SK-N-SH treated with all-trans-retinoic acid at 6 μM for 48 hours (cell line): ENCODE measurements around the gene GRM4.

Experiments
- ATAC-seq: fragments of 200-7000 bp; cut with Tn5 transposase; 3 replicates; pipeline ENCODE4 v1.9.1; 2020; ENCODE audit warnings: mild to moderate bottlenecking, moderate library complexity
- ARNTL ChIP-seq: fragments of 450-650 bp; formaldehyde crosslinking; IDR thresholded peaks from 2 replicates; pipeline ENCODE4 v1.5.0; 2020; ENCODE audit warnings: low read depth, mild to moderate bottlenecking, moderate library complexity, borderline replicate concordance
- BACH2 ChIP-seq: fragments of 250-450 bp; sonication (Bioruptor Pico); IDR thresholded peaks from 2 replicates; pipeline ENCODE4 v1.9.0; 2021; ENCODE audit warnings: mild to moderate bottlenecking, borderline replicate concordance
- CSDC2 ChIP-seq: fragments of 250-450 bp; sonication (Bioruptor Pico); IDR thresholded peaks from 2 replicates; pipeline ENCODE4 v1.5.0; 2020; ENCODE audit warnings: mild to moderate bottlenecking, moderate library complexity
- GLIS3 ChIP-seq: fragments of 250-450 bp; sonication (Bioruptor Pico); IDR thresholded peaks from 2 replicates; pipeline ENCODE4 v1.5.0; 2020; ENCODE audit warnings: mild to moderate bottlenecking, moderate library complexity
- ISL1 ChIP-seq: fragments of 250-450 bp; sonication (Bioruptor Pico); IDR thresholded peaks from 2 replicates; pipeline ENCODE4 v2.1.2; 2022; ENCODE audit warnings: mild to moderate bottlenecking, moderate library complexity
- OSR1 ChIP-seq: fragments of 250-450 bp; sonication (Bioruptor Pico); IDR thresholded peaks from 2 replicates; pipeline ENCODE4 v1.8.0; 2022; ENCODE audit warnings: moderate library complexity, mild to moderate bottlenecking, inconsistent platforms
- PPARA ChIP-seq: fragments of 250-450 bp; sonication (Bioruptor Pico); IDR thresholded peaks from 2 replicates; pipeline ENCODE4 v1.5.0; 2020; ENCODE audit warnings: mild to moderate bottlenecking, borderline replicate concordance
- RARB ChIP-seq: fragments of 250-450 bp; sonication (Bioruptor Pico); IDR thresholded peaks from 2 replicates; pipeline ENCODE4 v1.8.0; 2021; ENCODE audit warnings: mild to moderate bottlenecking, moderate library complexity
- SNAI2 ChIP-seq: fragments of 250-450 bp; sonication (Bioruptor Pico); IDR thresholded peaks from 2 replicates; pipeline ENCODE4 v1.5.0; 2020; ENCODE audit warnings: mild to moderate bottlenecking, moderate library complexity
- TCF4 ChIP-seq: fragments of 250-450 bp; sonication (Bioruptor Pico); IDR thresholded peaks from 2 replicates; pipeline ENCODE4 v1.8.0; 2021; ENCODE audit warnings: mild to moderate bottlenecking, moderate library complexity, borderline replicate concordance
- TOX ChIP-seq: fragments of 250-450 bp; sonication (Bioruptor Pico); IDR thresholded peaks from 2 replicates; pipeline ENCODE4 v1.8.0; 2021; ENCODE audit warnings: mild to moderate bottlenecking, moderate library complexity, borderline replicate concordance
- ZC3H10 ChIP-seq: fragments of 250-450 bp; sonication (Bioruptor Pico); IDR thresholded peaks from 2 replicates; pipeline ENCODE4 v1.5.1; 2021; ENCODE audit warnings: mild to moderate bottlenecking, moderate library complexity
- ZFP3 ChIP-seq: fragments of 250-450 bp; sonication (Bioruptor Pico); IDR thresholded peaks from 2 replicates; pipeline ENCODE4 v1.5.0; 2020; ENCODE audit warnings: mild to moderate bottlenecking, moderate library complexity
- ZFP30 ChIP-seq: fragments of 450-650 bp; formaldehyde crosslinking; IDR thresholded peaks from 2 replicates; pipeline ENCODE4 v1.5.0; 2022; ENCODE audit warnings: mild to moderate bottlenecking, moderate library complexity
- ZNF565 ChIP-seq: fragments of 450-650 bp; formaldehyde crosslinking; conservative IDR thresholded peaks from 2 replicates; pipeline ENCODE4 v1.5.0; 2020; ENCODE audit warnings: low read depth, mild to moderate bottlenecking, moderate library complexity
- ZNF70 ChIP-seq: fragments of 450-650 bp; formaldehyde crosslinking; IDR thresholded peaks from 2 replicates; pipeline ENCODE4 v1.5.0; 2020; ENCODE audit warnings: mild to moderate bottlenecking, moderate library complexity
- ZNF8 ChIP-seq: fragments of 450-650 bp; formaldehyde crosslinking; IDR thresholded peaks from 2 replicates; pipeline ENCODE4 v1.5.0; 2020; ENCODE audit warnings: mild to moderate bottlenecking, moderate library complexity
- TF ChIP-seq, protein P1 (sequence below): fragments of 250-450 bp; sonication (Bioruptor Pico); IDR thresholded peaks from 2 replicates; pipeline ENCODE4 v1.5.1; 2020; ENCODE audit warnings: low read depth, mild to moderate bottlenecking, moderate library complexity
- TF ChIP-seq, protein P2 (sequence below): fragments of 250-450 bp; sonication (Bioruptor Pico); IDR thresholded peaks from 2 replicates; pipeline ENCODE4 v1.5.0; 2020; ENCODE audit warnings: mild to moderate bottlenecking, moderate library complexity
- TF ChIP-seq, protein P3 (sequence below): fragments of 250-450 bp; sonication (Bioruptor Pico); IDR thresholded peaks from 2 replicates; pipeline ENCODE4 v1.8.0; 2020; ENCODE audit warnings: mild to moderate bottlenecking, moderate library complexity, borderline replicate concordance
- TF ChIP-seq, protein P4 (sequence below): fragments of 250-450 bp; sonication (Bioruptor Pico); IDR thresholded peaks from 2 replicates; pipeline ENCODE4 v1.5.1; 2021; ENCODE audit warnings: mild to moderate bottlenecking, moderate library complexity
- TF ChIP-seq, protein P5 (sequence below): fragments of 250-450 bp; sonication (Bioruptor Pico); IDR thresholded peaks from 2 replicates; pipeline ENCODE4 v1.8.0; 2021; ENCODE audit warnings: low read depth, mild to moderate bottlenecking, moderate library complexity, borderline replicate concordance

The GRM4 gene

DNA sequence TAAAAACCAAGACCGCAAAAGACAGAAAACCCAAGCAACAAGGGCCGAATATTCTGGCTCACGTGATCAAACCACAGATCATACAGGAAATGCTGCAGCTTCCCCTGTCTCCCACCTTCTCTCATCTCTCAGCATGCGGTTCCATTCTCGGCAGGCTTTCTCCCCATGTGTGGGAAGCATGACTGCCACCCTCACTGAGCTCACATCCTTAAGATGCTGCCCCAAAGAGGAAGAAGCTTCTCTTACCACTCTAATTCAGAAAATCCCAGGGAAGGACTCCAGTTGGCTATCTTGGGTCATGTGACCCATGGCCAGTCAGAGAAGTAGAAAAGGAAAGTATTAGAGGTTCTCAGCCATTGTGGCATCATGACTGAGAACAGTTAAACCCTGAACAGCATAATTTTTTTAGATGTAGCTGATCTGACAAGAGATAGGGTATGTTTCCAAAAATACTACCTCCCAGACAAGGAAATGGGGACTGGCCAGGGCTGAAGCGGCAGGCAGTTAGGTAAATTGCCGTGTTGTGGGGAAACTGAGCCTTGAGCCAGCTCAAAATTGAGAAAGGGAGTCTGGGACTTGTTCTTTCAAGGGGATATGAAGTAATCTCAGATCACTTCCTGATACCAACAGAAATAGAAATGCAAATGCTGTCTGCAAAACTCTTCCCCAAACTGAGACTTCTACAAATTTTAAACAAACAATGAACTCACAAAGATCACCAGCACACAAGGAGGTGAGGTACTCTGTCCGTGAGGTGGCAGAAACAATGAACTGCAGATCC is 37.1 kb upstream of the GRM4 start:
- TF ChIP-seq BACH2 (CRISPR knock-in tag): no peak
- TF ChIP-seq, protein P1, sequence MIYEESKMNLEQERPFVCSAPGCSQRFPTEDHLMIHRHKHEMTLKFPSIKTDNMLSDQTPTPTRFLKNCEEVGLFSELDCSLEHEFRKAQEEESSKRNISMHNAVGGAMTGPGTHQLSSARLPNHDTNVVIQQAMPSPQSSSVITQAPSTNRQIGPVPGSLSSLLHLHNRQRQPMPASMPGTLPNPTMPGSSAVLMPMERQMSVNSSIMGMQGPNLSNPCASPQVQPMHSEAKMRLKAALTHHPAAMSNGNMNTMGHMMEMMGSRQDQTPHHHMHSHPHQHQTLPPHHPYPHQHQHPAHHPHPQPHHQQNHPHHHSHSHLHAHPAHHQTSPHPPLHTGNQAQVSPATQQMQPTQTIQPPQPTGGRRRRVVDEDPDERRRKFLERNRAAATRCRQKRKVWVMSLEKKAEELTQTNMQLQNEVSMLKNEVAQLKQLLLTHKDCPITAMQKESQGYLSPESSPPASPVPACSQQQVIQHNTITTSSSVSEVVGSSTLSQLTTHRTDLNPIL (CRISPR knock-in tag): no peak
- no peak for TF ChIP-seq TCF4 (CRISPR knock-in tag)
- TF ChIP-seq, protein P2, sequence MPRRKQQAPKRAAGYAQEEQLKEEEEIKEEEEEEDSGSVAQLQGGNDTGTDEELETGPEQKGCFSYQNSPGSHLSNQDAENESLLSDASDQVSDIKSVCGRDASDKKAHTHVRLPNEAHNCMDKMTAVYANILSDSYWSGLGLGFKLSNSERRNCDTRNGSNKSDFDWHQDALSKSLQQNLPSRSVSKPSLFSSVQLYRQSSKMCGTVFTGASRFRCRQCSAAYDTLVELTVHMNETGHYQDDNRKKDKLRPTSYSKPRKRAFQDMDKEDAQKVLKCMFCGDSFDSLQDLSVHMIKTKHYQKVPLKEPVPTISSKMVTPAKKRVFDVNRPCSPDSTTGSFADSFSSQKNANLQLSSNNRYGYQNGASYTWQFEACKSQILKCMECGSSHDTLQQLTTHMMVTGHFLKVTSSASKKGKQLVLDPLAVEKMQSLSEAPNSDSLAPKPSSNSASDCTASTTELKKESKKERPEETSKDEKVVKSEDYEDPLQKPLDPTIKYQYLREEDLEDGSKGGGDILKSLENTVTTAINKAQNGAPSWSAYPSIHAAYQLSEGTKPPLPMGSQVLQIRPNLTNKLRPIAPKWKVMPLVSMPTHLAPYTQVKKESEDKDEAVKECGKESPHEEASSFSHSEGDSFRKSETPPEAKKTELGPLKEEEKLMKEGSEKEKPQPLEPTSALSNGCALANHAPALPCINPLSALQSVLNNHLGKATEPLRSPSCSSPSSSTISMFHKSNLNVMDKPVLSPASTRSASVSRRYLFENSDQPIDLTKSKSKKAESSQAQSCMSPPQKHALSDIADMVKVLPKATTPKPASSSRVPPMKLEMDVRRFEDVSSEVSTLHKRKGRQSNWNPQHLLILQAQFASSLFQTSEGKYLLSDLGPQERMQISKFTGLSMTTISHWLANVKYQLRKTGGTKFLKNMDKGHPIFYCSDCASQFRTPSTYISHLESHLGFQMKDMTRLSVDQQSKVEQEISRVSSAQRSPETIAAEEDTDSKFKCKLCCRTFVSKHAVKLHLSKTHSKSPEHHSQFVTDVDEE (CRISPR knock-in tag): no peak
- TF ChIP-seq RARB: no peak
- TF ChIP-seq ARNTL (CRISPR knock-in tag): no peak
- no peak for TF ChIP-seq SNAI2
- no peak for TF ChIP-seq ZFP3 (CRISPR knock-in tag)
- TF ChIP-seq, protein P3, sequence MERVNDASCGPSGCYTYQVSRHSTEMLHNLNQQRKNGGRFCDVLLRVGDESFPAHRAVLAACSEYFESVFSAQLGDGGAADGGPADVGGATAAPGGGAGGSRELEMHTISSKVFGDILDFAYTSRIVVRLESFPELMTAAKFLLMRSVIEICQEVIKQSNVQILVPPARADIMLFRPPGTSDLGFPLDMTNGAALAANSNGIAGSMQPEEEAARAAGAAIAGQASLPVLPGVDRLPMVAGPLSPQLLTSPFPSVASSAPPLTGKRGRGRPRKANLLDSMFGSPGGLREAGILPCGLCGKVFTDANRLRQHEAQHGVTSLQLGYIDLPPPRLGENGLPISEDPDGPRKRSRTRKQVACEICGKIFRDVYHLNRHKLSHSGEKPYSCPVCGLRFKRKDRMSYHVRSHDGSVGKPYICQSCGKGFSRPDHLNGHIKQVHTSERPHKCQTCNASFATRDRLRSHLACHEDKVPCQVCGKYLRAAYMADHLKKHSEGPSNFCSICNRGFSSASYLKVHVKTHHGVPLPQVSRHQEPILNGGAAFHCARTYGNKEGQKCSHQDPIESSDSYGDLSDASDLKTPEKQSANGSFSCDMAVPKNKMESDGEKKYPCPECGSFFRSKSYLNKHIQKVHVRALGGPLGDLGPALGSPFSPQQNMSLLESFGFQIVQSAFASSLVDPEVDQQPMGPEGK (CRISPR knock-in tag): no peak
- no peak for TF ChIP-seq ZNF565 (CRISPR knock-in tag)
- TF ChIP-seq, protein P4, sequence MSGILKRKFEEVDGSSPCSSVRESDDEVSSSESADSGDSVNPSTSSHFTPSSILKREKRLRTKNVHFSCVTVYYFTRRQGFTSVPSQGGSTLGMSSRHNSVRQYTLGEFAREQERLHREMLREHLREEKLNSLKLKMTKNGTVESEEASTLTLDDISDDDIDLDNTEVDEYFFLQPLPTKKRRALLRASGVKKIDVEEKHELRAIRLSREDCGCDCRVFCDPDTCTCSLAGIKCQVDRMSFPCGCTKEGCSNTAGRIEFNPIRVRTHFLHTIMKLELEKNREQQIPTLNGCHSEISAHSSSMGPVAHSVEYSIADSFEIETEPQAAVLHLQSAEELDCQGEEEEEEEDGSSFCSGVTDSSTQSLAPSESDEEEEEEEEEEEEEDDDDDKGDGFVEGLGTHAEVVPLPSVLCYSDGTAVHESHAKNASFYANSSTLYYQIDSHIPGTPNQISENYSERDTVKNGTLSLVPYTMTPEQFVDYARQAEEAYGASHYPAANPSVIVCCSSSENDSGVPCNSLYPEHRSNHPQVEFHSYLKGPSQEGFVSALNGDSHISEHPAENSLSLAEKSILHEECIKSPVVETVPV: no peak
- TF ChIP-seq CSDC2 (CRISPR knock-in tag): no peak
- TF ChIP-seq ZNF70 (CRISPR knock-in tag): no peak
- no peak for TF ChIP-seq OSR1 (CRISPR knock-in tag)
- TF ChIP-seq TOX (CRISPR knock-in tag): no peak
- no peak for ATAC-seq

DNA sequence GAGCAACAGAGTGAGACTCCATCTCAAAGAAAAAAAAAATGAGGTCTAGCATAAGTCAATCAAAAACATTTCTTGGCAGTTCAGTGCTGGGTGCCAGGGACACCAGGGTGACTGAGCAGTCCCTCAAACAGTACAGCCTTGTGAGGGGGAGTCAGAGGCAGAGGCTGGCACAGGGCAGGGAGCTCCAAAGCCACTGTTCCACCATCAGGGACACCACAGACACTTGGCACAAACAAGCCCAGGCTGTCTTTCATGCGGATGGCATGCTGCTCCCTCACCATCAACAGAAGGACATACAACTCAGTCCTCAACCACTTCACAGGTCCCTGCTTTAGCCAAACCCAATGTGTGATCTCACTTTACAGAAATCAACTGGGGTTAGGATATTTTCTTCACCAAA is 36.0 kb upstream of the GRM4 start:
- ATAC-seq: no peak
- no peak for TF ChIP-seq ARNTL (CRISPR knock-in tag)
- no peak for TF ChIP-seq CSDC2 (CRISPR knock-in tag)
- no peak for TF ChIP-seq ZC3H10
- TF ChIP-seq ZNF70 (CRISPR knock-in tag): no peak
- TF ChIP-seq, protein P3 (CRISPR knock-in tag): no peak
- TF ChIP-seq TOX (CRISPR knock-in tag): no peak
- no peak for TF ChIP-seq TCF4 (CRISPR knock-in tag)
- TF ChIP-seq, protein P5, sequence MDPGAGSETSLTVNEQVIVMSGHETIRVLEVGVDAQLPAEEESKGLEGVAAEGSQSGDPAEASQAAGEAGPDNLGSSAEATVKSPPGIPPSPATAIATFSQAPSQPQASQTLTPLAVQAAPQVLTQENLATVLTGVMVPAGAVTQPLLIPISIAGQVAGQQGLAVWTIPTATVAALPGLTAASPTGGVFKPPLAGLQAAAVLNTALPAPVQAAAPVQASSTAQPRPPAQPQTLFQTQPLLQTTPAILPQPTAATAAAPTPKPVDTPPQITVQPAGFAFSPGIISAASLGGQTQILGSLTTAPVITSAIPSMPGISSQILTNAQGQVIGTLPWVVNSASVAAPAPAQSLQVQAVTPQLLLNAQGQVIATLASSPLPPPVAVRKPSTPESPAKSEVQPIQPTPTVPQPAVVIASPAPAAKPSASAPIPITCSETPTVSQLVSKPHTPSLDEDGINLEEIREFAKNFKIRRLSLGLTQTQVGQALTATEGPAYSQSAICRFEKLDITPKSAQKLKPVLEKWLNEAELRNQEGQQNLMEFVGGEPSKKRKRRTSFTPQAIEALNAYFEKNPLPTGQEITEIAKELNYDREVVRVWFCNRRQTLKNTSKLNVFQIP (CRISPR knock-in tag): no peak
- TF ChIP-seq, protein P4: no peak
- no peak for TF ChIP-seq PPARA (CRISPR knock-in tag)
- TF ChIP-seq ZFP3 (CRISPR knock-in tag): no peak
- no peak for TF ChIP-seq ISL1
- TF ChIP-seq GLIS3 (CRISPR knock-in tag): no peak
- TF ChIP-seq ZNF8 (CRISPR knock-in tag): no peak
- no peak for TF ChIP-seq ZNF565 (CRISPR knock-in tag)
- TF ChIP-seq ZFP30: no peak
- TF ChIP-seq, all 23 proteins: peak for 0
